Activated T-helper 1 cell treated with Interleukin-2 at 50 U/mL for 16 hours (primary cell): ENCODE data around the gene ILKAP.

Source experiments
- DNase-seq: peaks from one replicate; pipeline ENCODE4 v3.0.0-alpha.2; 2020; ENCODE audit warnings: low read depth

Gene ILKAP

GRCh38 chr2:238137885-238138284 is 65.6 kb downstream of the ILKAP start:
- no peak for DNase-seq

GRCh38 chr2:238136820-238137537 is 66.5 kb downstream of the ILKAP start:
- DNase-seq: no peak

- no peak for DNase-seq
Measured at GRCh38 chr2:238135601-238136150, 67.8 kb downstream of the ILKAP start.

GRCh38 chr2:238134393-238134785 is 69.1 kb downstream of the ILKAP start:
- no peak for DNase-seq

- DNase-seq: no peak
Measured at GRCh38 chr2:238133499-238134392, 69.7 kb downstream of the ILKAP start.

- no peak for DNase-seq
Measured at GRCh38 chr2:238132463-238133450, 70.7 kb downstream of the ILKAP start.

- no peak for DNase-seq
Measured at GRCh38 chr2:238131761-238132462, 71.6 kb downstream of the ILKAP start.

GRCh38 chr2:238130696-238131628 is 72.5 kb downstream of the ILKAP start:
- DNase-seq: no peak

GRCh38 chr2:238130111-238130695 is 73.3 kb downstream of the ILKAP start:
- DNase-seq: no peak

GRCh38 chr2:238129166-238130010 is 74.1 kb downstream of the ILKAP start:
- no peak for DNase-seq

- DNase-seq: no peak
Measured at GRCh38 chr2:238128534-238129001, 74.9 kb downstream of the ILKAP start.

- no peak for DNase-seq
Measured at GRCh38 chr2:238128061-238128440, 75.4 kb downstream of the ILKAP start.

- no peak for DNase-seq
Measured at GRCh38 chr2:238127165-238128060, 76.1 kb downstream of the ILKAP start.

- DNase-seq: no peak
Measured at GRCh38 chr2:238126775-238127164, 76.7 kb downstream of the ILKAP start.

GRCh38 chr2:238126338-238126737 is 77.2 kb downstream of the ILKAP start:
- no peak for DNase-seq

- no peak for DNase-seq
Measured at GRCh38 chr2:238125127-238125885, 78.2 kb downstream of the ILKAP start.
